GM23338 (cell line): ENCODE measurements around the gene RCBTB1.

Source experiments
- CREB1 ChIP-seq: fragments of 250-450 bp; sonication (Bioruptor Pico); IDR thresholded peaks from 2 replicates; pipeline ENCODE4 v1.5.0; 2020; ENCODE audit warnings: low read depth, mild to moderate bottlenecking, moderate library complexity
- EZH2 ChIP-seq: fragments of 200-600 bp; sonication (generic); IDR thresholded peaks from one replicate; pipeline ENCODE4 v1.8.0; 2017; ENCODE audit warnings: antibody characterized with exemption, mild to moderate bottlenecking, low read depth; ENCODE audit not compliant: unreplicated experiment
- EZH2phosphoT487 ChIP-seq: fragments of 200-600 bp; sonication (generic); IDR thresholded peaks from one replicate; pipeline ENCODE4 v1.8.1; 2018; ENCODE audit warnings: antibody characterized with exemption; ENCODE audit not compliant: unreplicated experiment
- JUNB ChIP-seq: IDR thresholded peaks from one replicate; pipeline ENCODE4 v1.6.1; 2016; ENCODE audit warnings: antibody characterized with exemption; ENCODE audit not compliant: unreplicated experiment
- NANOG ChIP-seq: IDR thresholded peaks from 2 replicates; pipeline ENCODE4 v1.6.1; 2016; ENCODE audit warnings: antibody characterized with exemption, borderline replicate concordance
- POLR2AphosphoS5 ChIP-seq: IDR thresholded peaks from 2 replicates; pipeline ENCODE4 v1.6.1; 2016; ENCODE audit warnings: antibody characterized with exemption, low read depth
- REST ChIP-seq: IDR thresholded peaks from one replicate; pipeline ENCODE4 v1.6.1; 2018; ENCODE audit warnings: antibody characterized with exemption; ENCODE audit not compliant: unreplicated experiment
- STAT1 ChIP-seq: IDR thresholded peaks from one replicate; pipeline ENCODE4 v1.6.1; 2016; ENCODE audit warnings: antibody characterized with exemption; ENCODE audit not compliant: unreplicated experiment
- ZNF331 ChIP-seq: fragments of 250-450 bp; sonication (Bioruptor Pico); IDR thresholded peaks from 2 replicates; pipeline ENCODE4 v1.5.0; 2020; ENCODE audit warnings: low read depth, mild to moderate bottlenecking, moderate library complexity
- TF ChIP-seq, protein P1 (sequence below), 2 experiments: fragments of 200-600 bp in 1 of 2; sonication (generic) in 1 of 2; conservative IDR thresholded peaks; 2 replicates each; pipeline versions ENCODE4 v1.5.1 to v1.6.1; 2016 to 2017; ENCODE audit warnings: antibody characterized with exemption in 2 of 2, low read depth in 2 of 2, mild to moderate bottlenecking in 2 of 2, moderate library complexity in 1 of 2
- TF ChIP-seq, protein P2 (sequence below): IDR thresholded peaks from 2 replicates; pipeline ENCODE4 v1.6.1; 2016; ENCODE audit warnings: antibody characterized with exemption
- TF ChIP-seq, protein P3 (sequence below): fragments of 250-450 bp; sonication (Bioruptor Pico); IDR thresholded peaks from 2 replicates; pipeline ENCODE4 v1.5.0; 2020; ENCODE audit warnings: mild to moderate bottlenecking, moderate library complexity

- no peak for TF ChIP-seq JUNB
- TF ChIP-seq, protein P1, sequence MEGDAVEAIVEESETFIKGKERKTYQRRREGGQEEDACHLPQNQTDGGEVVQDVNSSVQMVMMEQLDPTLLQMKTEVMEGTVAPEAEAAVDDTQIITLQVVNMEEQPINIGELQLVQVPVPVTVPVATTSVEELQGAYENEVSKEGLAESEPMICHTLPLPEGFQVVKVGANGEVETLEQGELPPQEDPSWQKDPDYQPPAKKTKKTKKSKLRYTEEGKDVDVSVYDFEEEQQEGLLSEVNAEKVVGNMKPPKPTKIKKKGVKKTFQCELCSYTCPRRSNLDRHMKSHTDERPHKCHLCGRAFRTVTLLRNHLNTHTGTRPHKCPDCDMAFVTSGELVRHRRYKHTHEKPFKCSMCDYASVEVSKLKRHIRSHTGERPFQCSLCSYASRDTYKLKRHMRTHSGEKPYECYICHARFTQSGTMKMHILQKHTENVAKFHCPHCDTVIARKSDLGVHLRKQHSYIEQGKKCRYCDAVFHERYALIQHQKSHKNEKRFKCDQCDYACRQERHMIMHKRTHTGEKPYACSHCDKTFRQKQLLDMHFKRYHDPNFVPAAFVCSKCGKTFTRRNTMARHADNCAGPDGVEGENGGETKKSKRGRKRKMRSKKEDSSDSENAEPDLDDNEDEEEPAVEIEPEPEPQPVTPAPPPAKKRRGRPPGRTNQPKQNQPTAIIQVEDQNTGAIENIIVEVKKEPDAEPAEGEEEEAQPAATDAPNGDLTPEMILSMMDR (conservative IDR thresholded peaks at IDR 0.05; ENCODE audit: low read depth in 2 of 2), result no peak
- TF ChIP-seq POLR2AphosphoS5, result no peak
- no peak for TF ChIP-seq EZH2
- no peak for TF ChIP-seq STAT1
- TF ChIP-seq EZH2phosphoT487, result no peak
- no peak for TF ChIP-seq REST
- TF ChIP-seq CREB1 (CRISPR knock-in tag), result no peak
- TF ChIP-seq, protein P2, sequence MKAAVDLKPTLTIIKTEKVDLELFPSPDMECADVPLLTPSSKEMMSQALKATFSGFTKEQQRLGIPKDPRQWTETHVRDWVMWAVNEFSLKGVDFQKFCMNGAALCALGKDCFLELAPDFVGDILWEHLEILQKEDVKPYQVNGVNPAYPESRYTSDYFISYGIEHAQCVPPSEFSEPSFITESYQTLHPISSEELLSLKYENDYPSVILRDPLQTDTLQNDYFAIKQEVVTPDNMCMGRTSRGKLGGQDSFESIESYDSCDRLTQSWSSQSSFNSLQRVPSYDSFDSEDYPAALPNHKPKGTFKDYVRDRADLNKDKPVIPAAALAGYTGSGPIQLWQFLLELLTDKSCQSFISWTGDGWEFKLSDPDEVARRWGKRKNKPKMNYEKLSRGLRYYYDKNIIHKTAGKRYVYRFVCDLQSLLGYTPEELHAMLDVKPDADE, result no peak
- TF ChIP-seq, protein P3, sequence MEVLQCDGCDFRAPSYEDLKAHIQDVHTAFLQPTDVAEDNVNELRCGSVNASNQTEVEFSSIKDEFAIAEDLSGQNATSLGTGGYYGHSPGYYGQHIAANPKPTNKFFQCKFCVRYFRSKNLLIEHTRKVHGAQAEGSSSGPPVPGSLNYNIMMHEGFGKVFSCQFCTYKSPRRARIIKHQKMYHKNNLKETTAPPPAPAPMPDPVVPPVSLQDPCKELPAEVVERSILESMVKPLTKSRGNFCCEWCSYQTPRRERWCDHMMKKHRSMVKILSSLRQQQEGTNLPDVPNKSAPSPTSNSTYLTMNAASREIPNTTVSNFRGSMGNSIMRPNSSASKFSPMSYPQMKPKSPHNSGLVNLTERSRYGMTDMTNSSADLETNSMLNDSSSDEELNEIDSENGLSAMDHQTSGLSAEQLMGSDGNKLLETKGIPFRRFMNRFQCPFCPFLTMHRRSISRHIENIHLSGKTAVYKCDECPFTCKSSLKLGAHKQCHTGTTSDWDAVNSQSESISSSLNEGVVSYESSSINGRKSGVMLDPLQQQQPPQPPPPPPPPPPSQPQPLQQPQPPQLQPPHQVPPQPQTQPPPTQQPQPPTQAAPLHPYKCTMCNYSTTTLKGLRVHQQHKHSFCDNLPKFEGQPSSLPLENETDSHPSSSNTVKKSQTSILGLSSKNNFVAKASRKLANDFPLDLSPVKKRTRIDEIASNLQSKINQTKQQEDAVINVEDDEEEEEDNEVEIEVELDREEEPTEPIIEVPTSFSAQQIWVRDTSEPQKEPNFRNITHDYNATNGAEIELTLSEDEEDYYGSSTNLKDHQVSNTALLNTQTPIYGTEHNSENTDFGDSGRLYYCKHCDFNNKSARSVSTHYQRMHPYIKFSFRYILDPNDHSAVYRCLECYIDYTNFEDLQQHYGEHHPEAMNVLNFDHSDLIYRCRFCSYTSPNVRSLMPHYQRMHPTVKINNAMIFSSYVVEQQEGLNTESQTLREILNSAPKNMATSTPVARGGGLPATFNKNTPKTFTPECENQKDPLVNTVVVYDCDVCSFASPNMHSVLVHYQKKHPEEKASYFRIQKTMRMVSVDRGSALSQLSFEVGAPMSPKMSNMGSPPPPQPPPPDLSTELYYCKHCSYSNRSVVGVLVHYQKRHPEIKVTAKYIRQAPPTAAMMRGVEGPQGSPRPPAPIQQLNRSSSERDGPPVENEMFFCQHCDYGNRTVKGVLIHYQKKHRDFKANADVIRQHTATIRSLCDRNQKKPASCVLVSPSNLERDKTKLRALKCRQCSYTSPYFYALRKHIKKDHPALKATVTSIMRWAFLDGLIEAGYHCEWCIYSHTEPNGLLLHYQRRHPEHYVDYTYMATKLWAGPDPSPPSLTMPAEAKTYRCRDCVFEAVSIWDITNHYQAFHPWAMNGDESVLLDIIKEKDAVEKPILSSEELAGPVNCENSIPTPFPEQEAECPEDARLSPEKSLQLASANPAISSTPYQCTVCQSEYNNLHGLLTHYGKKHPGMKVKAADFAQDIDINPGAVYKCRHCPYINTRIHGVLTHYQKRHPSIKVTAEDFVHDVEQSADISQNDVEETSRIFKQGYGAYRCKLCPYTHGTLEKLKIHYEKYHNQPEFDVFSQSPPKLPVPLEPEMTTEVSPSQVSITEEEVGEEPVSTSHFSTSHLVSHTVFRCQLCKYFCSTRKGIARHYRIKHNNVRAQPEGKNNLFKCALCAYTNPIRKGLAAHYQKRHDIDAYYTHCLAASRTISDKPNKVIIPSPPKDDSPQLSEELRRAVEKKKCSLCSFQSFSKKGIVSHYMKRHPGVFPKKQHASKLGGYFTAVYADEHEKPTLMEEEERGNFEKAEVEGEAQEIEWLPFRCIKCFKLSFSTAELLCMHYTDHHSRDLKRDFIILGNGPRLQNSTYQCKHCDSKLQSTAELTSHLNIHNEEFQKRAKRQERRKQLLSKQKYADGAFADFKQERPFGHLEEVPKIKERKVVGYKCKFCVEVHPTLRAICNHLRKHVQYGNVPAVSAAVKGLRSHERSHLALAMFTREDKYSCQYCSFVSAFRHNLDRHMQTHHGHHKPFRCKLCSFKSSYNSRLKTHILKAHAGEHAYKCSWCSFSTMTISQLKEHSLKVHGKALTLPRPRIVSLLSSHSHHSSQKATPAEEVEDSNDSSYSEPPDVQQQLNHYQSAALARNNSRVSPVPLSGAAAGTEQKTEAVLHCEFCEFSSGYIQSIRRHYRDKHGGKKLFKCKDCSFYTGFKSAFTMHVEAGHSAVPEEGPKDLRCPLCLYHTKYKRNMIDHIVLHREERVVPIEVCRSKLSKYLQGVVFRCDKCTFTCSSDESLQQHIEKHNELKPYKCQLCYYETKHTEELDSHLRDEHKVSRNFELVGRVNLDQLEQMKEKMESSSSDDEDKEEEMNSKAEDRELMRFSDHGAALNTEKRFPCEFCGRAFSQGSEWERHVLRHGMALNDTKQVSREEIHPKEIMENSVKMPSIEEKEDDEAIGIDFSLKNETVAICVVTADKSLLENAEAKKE (CRISPR knock-in tag), result no peak
- TF ChIP-seq ZNF331 (CRISPR knock-in tag), result no peak
- no peak for TF ChIP-seq NANOG
Measured at GRCh38 chr13:49553888-49554287, 31.5 kb downstream of the RCBTB1 start.
